A549 treated with ZK216348 at 1 μM for 4 hours (cell line): ENCODE measurements around the gene ZSWIM3. TPM values are rescaled to one million over a fixed set of nuclear protein-coding genes. Genes with fewer than 3 reads are reported as not detected.

ENCODE experiments used
- total RNA-seq: library from RNA; stranded (reverse); fragments of 200-300 nt; extraction: Qiagen RNA extraction; gene quantifications from 5 replicates; pipeline ENCODE4 v1.2.3, GENCODE V29; 2022; ENCODE audit warnings: low read depth

Gene ZSWIM3
- 1.4 to 1.9 TPM (median 1.7 TPM) in 5 replicates for total RNA-seq

DNA sequence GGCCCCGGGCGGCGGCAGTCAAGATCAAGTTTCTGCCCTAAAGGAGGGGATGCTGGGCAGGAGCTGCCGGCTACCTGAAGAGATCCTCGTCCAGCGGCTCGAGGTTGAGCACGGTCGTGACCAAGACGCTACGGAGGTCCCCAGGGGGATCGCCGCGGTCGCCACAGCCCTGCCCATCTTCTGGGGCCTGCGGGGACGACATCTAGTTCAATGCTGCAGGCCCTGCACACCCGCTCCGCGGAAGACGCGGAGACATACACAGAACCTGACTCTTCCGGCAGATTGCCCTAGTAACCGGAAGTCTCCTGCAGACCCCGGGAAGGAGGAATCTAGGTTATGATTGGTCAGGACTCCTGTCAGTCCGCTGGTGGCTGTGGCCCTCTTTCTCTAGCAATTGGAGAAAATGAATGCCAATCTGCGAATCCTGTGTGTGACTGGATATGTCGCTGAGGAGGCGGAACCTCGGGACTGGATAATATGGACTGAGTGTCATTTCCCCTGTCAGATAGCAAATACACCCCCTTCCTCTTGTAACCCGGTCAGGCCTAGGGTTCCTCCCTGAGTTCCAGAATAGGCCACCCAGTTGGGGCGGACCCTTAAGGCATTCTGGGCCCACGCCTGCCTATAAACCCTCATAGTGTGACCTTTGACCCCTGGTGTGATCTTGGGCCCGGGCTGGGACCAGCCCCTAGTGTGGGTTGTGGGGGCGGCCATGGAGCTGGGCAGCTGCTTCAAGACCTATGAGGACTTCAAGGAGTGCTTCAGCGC lies at the start of gene ZSWIM3, which contains the start of gene ACOT8:
TSS of gene ZSWIM3 (plus strand) at position 501 of the 768 bp plus-strand sequence. CDS start at position 713, 212 bp downstream.
TSS of gene ACOT8 (minus strand) at position 279 of the 768 bp plus-strand sequence. CDS start at position 202, 77 bp downstream.

DNA sequence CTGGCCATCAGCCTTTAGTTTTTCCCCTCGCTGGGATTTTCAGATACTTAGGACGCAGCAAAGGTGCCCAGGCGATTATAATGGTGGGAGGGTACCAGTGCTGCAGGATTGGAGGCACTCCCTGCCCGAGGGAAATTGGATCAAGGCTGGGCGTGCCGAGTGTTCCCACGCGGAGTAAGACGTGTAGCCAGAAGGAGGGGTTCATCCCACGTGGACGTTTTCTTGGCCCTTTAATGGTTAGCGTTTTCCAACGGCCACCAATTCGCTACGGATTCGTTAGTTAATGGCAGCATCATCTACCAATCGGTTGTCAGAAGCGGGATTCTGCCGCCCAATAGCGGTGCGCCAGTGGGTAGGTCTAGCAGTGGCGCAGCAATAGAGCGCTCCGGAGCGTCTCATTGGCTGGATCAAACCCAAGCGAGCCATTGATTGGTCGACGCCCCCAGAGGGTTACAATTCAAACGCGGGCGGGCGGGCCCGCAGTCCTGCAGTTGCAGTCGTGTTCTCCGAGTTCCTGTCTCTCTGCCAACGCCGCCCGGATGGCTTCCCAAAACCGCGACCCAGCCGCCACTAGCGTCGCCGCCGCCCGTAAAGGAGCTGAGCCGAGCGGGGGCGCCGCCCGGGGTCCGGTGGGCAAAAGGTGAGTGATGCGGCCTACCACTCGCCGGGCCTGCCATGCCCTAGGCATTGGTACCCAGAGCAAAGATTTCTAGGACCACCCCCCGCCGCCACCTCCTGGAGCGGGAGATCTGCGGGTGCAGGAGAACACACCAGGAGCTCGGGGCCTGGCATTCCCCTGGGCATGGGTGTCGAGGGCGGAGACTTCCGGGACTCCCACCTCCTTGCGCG lies 45.0 kb upstream of the ZSWIM3 start, which contains the start of gene UBE2C:
TSS of gene UBE2C (plus strand) at position 488 of the 849 bp plus-strand sequence. CDS start at position 540, 52 bp downstream.

DNA sequence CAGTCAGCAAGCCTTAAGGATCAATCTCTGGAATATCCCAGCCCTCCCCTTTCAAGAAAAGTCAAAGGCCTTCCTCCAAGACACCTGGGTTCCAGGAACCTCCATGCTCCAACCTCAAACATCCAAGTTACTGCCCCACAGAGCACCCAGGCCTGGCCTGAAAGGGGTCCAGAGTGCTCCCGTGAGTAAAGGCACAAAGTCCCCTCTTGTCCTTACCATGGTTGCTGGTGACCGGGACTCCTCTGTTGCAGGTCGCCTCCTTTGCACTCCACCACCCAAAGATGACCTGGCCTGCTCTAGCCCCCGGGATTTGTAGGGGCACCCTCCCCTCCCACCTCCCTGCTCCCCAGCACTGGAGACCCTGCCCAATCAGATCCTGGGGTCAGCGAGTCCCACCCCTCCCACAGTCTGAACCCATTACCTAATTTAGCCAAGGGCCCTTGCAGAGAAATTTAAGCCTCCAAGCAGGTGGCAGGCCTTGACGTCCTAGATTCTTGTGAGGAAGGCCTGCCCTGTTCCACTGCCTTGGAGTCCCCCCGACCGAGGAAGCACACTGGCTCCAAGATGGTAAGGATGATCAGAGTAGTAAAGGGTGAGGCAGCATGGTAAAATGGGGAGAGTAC lies 30.3 kb upstream of the ZSWIM3 start, which contains the start of gene TNNC2:
TSS of gene TNNC2 (minus strand) at position 283 of the 623 bp plus-strand sequence. CDS start at position 219, 64 bp downstream.

DNA sequence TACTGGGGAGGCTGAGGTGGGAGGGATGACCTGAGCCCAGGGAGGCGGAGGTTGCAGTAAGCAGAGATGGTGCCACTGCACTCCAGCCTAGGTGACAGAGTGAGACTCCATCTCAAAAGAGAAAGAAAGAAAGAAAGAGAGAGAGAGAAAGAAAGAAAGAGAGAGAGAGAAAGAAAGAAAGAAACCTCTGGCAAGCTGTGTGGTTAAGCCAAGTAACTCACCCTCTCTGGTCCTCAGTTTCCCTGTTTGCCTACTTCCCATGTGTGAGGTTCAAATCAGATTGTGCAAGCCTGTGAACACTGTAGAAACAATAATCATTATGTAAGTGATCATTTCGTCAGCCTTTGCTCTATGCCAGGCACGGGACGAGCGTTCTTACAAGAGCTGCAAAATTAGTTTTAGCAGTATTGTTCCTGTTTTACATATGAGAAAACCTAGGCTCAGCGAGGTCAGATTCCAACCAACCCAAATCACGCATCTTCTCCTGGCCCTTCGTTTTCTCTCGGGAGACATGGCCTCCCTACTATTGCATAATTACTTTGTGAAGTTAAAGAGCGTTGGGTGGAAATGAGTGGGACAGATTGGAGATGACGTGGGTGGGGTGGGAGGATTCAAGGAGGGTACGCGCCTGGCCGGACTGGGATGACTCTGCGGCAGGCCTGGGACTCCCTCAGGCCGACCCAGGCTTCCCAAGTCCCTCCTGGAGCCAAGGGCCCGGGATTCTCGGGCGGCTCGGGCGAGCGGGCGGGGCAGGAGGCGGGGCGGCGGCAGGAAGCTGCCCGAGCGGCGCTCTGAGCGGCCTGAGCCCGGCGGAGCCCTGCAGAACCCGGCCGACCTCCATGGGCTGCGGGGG lies 24.2 kb upstream of the ZSWIM3 start, which contains the start of gene SNX21:
TSS of gene SNX21 (plus strand) at position 770 of the 853 bp plus-strand sequence. CDS start 121 bp downstream, outside the sequence.

DNA sequence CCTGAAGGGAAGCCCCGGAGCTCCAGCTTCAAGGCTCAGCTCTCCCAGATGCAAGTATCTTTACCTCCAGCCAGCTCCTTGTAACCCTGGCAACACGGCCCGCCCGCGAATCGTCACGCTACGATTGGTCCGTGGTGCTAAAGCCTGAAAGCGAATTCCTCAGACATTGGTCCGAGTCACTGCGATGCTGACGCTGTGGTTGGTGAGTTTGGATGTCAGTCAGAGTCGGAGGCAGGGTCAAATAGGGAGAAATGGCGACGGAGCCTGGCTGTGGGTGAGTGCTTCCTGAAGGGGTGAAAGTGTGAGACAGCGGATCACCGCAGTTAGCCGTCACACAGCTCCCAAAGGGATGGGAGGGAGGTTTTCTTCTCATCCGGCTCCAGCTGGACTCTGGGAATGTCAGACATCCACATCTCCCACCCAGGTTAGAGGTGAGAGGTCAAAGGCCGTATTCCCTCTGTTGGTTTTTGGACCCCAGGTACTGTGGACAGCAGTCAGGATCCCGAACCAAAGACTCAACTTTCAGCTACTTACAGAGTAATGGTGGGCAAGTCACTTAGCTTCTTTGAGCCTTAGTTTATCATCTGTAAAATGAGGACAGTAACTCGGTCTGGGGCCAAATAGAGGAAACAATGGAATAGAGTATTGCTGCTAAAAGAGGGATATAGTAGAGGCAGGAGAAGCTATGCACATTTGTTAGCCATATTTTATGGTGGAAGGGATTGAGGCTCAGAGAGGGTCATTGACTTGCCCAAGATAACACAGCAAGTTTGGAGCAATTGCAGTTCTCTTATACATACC lies 23.8 kb downstream of the ZSWIM3 start, which contains the start of gene ZSWIM1:
TSS of gene ZSWIM1 (plus strand) at position 240 of the 801 bp plus-strand sequence. CDS start 1,366 bp downstream, outside the sequence.

DNA sequence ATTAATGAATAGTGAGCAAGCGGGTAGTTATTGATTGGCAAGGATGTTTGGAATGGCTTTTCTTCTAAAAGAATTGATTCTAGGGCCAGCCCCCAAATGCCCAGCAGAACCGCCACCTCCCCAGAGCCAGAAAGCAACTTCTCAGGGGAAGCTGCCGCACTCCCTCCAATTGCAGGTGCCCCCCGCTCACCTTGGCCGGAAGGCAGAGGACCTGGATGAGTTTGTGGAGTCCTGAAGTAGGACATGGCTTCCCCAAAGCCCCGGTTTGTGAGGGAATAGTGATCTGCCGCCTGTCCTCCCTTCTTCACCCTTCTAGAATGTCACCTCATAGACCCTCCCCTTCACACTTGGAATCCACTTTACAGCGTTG lies 29.9 kb downstream of the ZSWIM3 start, which contains the start of gene SPATA25:
TSS of gene SPATA25 (minus strand) at position 277 of the 370 bp plus-strand sequence. CDS start at position 245, 32 bp downstream.

DNA sequence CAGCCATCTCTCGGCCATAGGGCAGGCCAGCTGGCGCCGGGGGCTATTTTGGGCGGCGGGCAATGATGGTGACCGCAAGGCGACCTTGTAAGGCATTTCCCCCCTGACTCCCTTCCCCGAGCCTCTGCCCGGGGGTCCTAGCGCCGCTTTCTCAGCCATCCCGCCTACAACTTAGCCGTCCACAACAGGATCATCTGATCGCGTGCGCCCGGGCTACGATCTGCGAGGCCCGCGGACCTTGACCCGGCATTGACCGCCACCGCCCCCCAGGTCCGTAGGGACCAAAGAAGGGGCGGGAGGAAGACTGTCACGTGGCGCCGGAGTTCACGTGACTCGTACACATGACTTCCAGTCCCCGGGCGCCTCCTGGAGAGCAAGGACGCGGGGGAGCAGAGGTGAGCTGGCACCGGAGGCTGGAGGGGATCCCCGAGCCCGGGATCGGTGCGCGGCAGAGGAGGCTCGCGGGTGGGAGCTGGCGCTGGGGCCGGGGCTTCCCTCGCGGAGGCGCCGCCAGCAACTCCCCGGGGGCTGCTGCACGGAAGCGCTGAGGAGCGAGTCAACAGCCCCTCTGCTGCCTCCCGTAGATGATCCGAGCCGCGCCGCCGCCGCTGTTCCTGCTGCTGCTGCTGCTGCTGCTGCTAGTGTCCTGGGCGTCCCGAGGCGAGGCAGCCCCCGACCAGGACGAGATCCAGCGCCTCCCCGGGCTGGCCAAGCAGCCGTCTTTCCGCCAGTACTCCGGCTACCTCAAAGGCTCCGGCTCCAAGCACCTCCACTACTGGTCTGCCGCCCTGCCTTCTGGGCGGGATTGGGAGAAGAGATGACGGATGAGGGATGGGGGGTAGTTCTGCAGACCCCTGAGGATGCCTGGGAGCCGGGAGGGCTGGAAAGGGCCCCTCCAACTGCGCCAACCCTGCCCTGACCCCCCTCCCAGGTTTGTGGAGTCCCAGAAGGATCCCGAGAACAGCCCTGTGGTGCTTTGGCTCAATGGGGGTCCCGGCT lies 33.9 kb downstream of the ZSWIM3 start, which contains the start of the genes CTSA and NEURL2:
TSS of gene CTSA (plus strand) at position 351 of the 999 bp plus-strand sequence. CDS start at position 585, 234 bp downstream.
TSS of gene NEURL2 (minus strand) at position 224 of the 999 bp plus-strand sequence. CDS start at position 7, 217 bp downstream.

DNA sequence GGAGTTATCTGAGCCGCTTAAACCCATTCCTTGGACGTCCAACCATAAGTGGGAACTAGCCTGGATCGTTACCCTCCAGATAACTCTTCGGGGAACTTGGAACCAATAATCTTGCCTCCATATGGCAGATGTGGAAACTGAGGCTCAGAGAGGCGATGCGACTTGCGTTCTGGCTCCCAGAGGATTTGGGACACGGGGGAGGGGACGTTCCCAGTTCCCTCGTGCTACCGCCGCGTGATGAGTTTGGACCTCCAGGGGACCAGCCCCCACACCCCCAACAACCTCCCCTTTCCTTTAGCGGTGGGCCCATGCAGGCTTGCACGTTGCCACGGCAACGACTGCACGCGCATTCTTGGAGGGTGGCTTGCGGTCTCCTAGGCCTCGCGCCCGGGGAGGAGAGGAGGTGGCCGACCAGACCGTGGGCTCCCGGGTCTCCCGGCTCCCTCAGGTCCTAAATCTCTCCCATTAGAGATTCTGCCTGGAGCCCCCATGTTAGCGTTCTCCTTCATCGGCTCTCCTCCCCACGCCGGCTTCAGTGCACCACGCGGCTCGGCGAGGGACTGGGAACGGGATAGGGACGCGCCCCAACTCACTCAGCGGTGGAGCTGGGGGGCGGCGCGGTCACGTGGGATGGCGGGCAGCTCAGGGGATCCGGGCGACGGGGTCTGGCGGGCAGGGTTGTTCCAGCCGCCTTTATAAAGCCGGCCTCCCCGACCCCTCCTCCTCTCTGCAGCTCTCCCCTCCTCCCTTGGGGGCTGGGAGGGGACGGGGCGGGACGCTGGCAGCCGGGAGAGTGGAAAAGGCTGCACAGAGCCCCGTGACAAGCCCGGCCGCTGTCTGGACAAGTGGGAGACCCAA lies 54.3 kb downstream of the ZSWIM3 start, which contains the start of gene PLTP:
TSS of gene PLTP (minus strand) at position 670 of the 858 bp plus-strand sequence. CDS start 703 bp downstream, outside the sequence.

Other genes with a start within 250 kb of the ZSWIM3 start
- gene WFDC10A, start 227.9 kb upstream of the ZSWIM3 start, total RNA-seq, result not detected in 5 replicates
- gene WFDC9, start 226.3 kb upstream of the ZSWIM3 start, total RNA-seq, result not detected in 5 replicates
- gene WFDC11, start 187.4 kb upstream of the ZSWIM3 start, total RNA-seq, result not detected in 5 replicates
- not detected in 5 replicates for gene WFDC13, start 155.6 kb upstream of the ZSWIM3 start, total RNA-seq
- not detected in 5 replicates for gene WFDC10B, start 152.6 kb upstream of the ZSWIM3 start, total RNA-seq
- not detected in 5 replicates for gene SPINT4, start 135.3 kb upstream of the ZSWIM3 start, total RNA-seq
- not detected in 5 replicates for gene WFDC3, start 65.7 kb upstream of the ZSWIM3 start, total RNA-seq
- gene DNTTIP1, start 65.7 kb upstream of the ZSWIM3 start, total RNA-seq, result 33.0 to 35.3 TPM (median 35.0 TPM) in 5 replicates
- 213 to 281 TPM (median 233 TPM) in 5 replicates for gene UBE2C, start 45.0 kb upstream of the ZSWIM3 start, total RNA-seq
- gene TNNC2, start 30.3 kb upstream of the ZSWIM3 start, total RNA-seq, result not detected in 5 replicates
- 6.9 to 12.6 TPM (median 11.5 TPM) in 5 replicates for gene SNX21, start 23.8 kb upstream of the ZSWIM3 start, total RNA-seq
- 11.6 to 22.7 TPM (median 19.3 TPM) in 5 replicates for gene ACOT8, start 222 bp upstream of the ZSWIM3 start, total RNA-seq
- 4.5 to 6.4 TPM (median 5.2 TPM) in 5 replicates for gene ZSWIM1, start 23.6 kb downstream of the ZSWIM3 start, total RNA-seq
- 0.39 to 0.89 TPM (median 0.85 TPM) in 4 of 5 replicates, not detected in the other for gene SPATA25, start 30.0 kb downstream of the ZSWIM3 start, total RNA-seq
- gene NEURL2, start 33.6 kb downstream of the ZSWIM3 start, total RNA-seq, result 0.79 to 1.5 TPM (median 0.94 TPM) in 5 replicates
- 80.5 to 129 TPM (median 114 TPM) in 5 replicates for gene CTSA, start 33.7 kb downstream of the ZSWIM3 start, total RNA-seq
- gene PLTP, start 54.5 kb downstream of the ZSWIM3 start, total RNA-seq, result 1.3 to 2.2 TPM (median 1.5 TPM) in 5 replicates
- gene PCIF1, start 77.1 kb downstream of the ZSWIM3 start, total RNA-seq, result 19.8 to 36.7 TPM (median 33.6 TPM) in 5 replicates
- gene ZNF335, start 114.6 kb downstream of the ZSWIM3 start, total RNA-seq, result 6.3 to 10.5 TPM (median 9.8 TPM) in 5 replicates
- gene MMP9, start 151.3 kb downstream of the ZSWIM3 start, total RNA-seq, result 0.22 to 0.81 TPM (median 0.60 TPM) in 5 replicates
- 12.2 to 17.7 TPM (median 14.1 TPM) in 5 replicates for gene SLC12A5, start 171.6 kb downstream of the ZSWIM3 start, total RNA-seq
- gene NCOA5, start 232.3 kb downstream of the ZSWIM3 start, total RNA-seq, result 18.2 to 26.8 TPM (median 22.7 TPM) in 5 replicates